SK-N-SH (cell line): ENCODE measurements around the gene ABCB4.

ENCODE experiments used
- CHD2 ChIP-seq: fragments of 150-350 bp; IDR thresholded peaks from 2 replicates; pipeline ENCODE4 v1.6.1; 2018; ENCODE audit warnings: low read length; ENCODE audit not compliant: partially characterized antibody
- ELF1 ChIP-seq: IDR thresholded peaks from 2 replicates; pipeline ENCODE4 v1.4.0; 2012
- FOXJ3 ChIP-seq: sonication (generic); formaldehyde crosslinking; IDR thresholded peaks from 2 replicates; pipeline ENCODE4 v1.5.1; 2020; ENCODE audit warnings: mild to moderate bottlenecking, missing genetic modification reagents
- GATA2 ChIP-seq: sonication (generic); formaldehyde crosslinking; IDR thresholded peaks from 2 replicates; pipeline ENCODE4 v1.5.0; 2020; ENCODE audit warnings: mild to moderate bottlenecking, missing genetic modification reagents
- NRF1 ChIP-seq: IDR thresholded peaks from 2 replicates; pipeline ENCODE4 v1.6.1; 2012; ENCODE audit warnings: low read depth, mild to moderate bottlenecking, low read length
- POLR2AphosphoS5 ChIP-seq: IDR thresholded peaks from 2 replicates; pipeline ENCODE4 v1.6.1; 2012; ENCODE audit warnings: low read depth, low read length
- RAD21 ChIP-seq: IDR thresholded peaks from 2 replicates; pipeline ENCODE4 v1.6.1; 2012; ENCODE audit warnings: mild to moderate bottlenecking, low read length
- RXRA ChIP-seq: IDR thresholded peaks from 2 replicates; pipeline ENCODE4 v1.4.0; 2012; ENCODE audit warnings: low read depth, mild to moderate bottlenecking, borderline replicate concordance
- SIN3A ChIP-seq: IDR thresholded peaks from 2 replicates; pipeline ENCODE4 v1.6.1; 2012; ENCODE audit warnings: low read depth, mild to moderate bottlenecking, low read length, moderate library complexity, borderline replicate concordance
- SMC3 ChIP-seq: IDR thresholded peaks from 2 replicates; pipeline ENCODE4 v1.6.1; 2012; ENCODE audit warnings: low read depth, low read length, improper control_type of control experiment
- TAF1 ChIP-seq: IDR thresholded peaks from 2 replicates; pipeline ENCODE4 v1.6.1; 2012; ENCODE audit warnings: low read depth, mild to moderate bottlenecking, low read length, moderate library complexity, borderline replicate concordance
- TF ChIP-seq, protein P1 (sequence below): IDR thresholded peaks from 2 replicates; pipeline ENCODE4 v1.4.0; 2012; ENCODE audit warnings: low read depth
- TF ChIP-seq, protein P2 (sequence below): fragments of 200-600 bp; sonication (generic); IDR thresholded peaks from 2 replicates; pipeline ENCODE4 v1.6.1; 2017; ENCODE audit warnings: antibody characterized with exemption, mild to moderate bottlenecking, moderate library complexity

DNA sequence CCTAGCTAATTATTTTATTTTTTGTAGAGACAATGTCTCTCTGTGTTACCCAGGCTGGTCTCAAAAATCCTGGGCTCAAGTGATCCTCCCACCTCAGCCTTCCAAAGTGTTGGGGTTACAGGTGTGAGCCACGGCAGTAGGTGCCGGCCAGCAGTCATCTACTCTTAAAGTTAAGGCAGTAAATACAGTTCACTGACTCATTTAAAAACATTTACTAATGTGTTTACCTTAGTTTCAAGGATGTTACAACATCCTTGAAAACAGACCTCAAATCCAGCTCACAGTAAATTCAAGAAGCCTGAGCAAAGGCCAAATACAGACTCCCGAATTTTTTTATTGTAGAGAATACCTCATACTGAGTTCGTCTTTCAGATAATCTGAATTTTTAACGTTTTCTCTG, 29.6 kb upstream of the ABCB4 start:
- TF ChIP-seq RAD21: no peak
- TF ChIP-seq, protein P1, sequence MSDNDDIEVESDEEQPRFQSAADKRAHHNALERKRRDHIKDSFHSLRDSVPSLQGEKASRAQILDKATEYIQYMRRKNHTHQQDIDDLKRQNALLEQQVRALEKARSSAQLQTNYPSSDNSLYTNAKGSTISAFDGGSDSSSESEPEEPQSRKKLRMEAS: no peak
- TF ChIP-seq SMC3: no peak
- TF ChIP-seq POLR2AphosphoS5: no peak
- TF ChIP-seq, protein P2, sequence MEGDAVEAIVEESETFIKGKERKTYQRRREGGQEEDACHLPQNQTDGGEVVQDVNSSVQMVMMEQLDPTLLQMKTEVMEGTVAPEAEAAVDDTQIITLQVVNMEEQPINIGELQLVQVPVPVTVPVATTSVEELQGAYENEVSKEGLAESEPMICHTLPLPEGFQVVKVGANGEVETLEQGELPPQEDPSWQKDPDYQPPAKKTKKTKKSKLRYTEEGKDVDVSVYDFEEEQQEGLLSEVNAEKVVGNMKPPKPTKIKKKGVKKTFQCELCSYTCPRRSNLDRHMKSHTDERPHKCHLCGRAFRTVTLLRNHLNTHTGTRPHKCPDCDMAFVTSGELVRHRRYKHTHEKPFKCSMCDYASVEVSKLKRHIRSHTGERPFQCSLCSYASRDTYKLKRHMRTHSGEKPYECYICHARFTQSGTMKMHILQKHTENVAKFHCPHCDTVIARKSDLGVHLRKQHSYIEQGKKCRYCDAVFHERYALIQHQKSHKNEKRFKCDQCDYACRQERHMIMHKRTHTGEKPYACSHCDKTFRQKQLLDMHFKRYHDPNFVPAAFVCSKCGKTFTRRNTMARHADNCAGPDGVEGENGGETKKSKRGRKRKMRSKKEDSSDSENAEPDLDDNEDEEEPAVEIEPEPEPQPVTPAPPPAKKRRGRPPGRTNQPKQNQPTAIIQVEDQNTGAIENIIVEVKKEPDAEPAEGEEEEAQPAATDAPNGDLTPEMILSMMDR: no peak
- TF ChIP-seq NRF1: no peak
- TF ChIP-seq FOXJ3: no peak
- TF ChIP-seq SIN3A: no peak
- TF ChIP-seq GATA2: no peak
- no peak for TF ChIP-seq ELF1
- no peak for TF ChIP-seq TAF1
- no peak for TF ChIP-seq CHD2
- TF ChIP-seq RXRA: no peak
